GM12872 (cell line): ENCODE results near the gene SEMA3D.

ENCODE experiments used
- CTCF ChIP-seq: IDR thresholded peaks from 3 replicates; pipeline ENCODE4 v1.5.1; 2011; ENCODE audit warnings: low read depth, mild to moderate bottlenecking, low read length, moderate library complexity; ENCODE audit not compliant: insufficient read depth

SEMA3D gene

GRCh38 chr7:85154282-85154937, 32.4 kb downstream of the SEMA3D start:
- TF ChIP-seq CTCF: no peak

GRCh38 chr7:85153715-85154114, 33.1 kb downstream of the SEMA3D start:
- TF ChIP-seq CTCF: no peak

- no peak for TF ChIP-seq CTCF
These were observed 36.2 kb downstream of the SEMA3D start for GRCh38 chr7:85150624-85151023.

GRCh38 chr7:85144771-85145170, 42.1 kb downstream of the SEMA3D start:
- no peak for TF ChIP-seq CTCF

GRCh38 chr7:85135977-85136376, 50.9 kb downstream of the SEMA3D start:
- TF ChIP-seq CTCF: no peak

GRCh38 chr7:85133560-85133959, 53.3 kb downstream of the SEMA3D start:
- no peak for TF ChIP-seq CTCF

- no peak for TF ChIP-seq CTCF
These were observed 53.9 kb downstream of the SEMA3D start for GRCh38 chr7:85133006-85133405.
